ENCODE results near the gene NOVA1. TPM values are rescaled to one million over a fixed set of nuclear protein-coding genes. Genes with fewer than 3 reads are reported as not detected.

NOVA1 gene
- total and polyA plus RNA-seq, 2 experiments from 2014 or later, result 0.32 to 1.6 TPM

GRCh38 chr14:26554069-26554772 is 43.6 kb downstream of the NOVA1 start:
- no peaks in the 10 kb centered on the region for H3K9me2 ChIP-seq (ENCODE audit: insufficient read depth)
- H3K4me3 ChIP-seq, result no peak overlapping the region
- H3K79me2 ChIP-seq (ENCODE audit: insufficient read depth), result no peaks in the 10 kb centered on the region
- H3K4me2 ChIP-seq (ENCODE audit: unreplicated experiment), result no peak overlapping the region
- H3K36me3 ChIP-seq (ENCODE audit: low read depth), result no peaks in the 10 kb centered on the region
- no peak for TF ChIP-seq EZH2phosphoT487 (IDR thresholded peaks at IDR 0.05; ENCODE audit: insufficient read depth, low read depth)
- TF ChIP-seq EZH2 (IDR thresholded peaks at IDR 0.05; ENCODE audit: insufficient read depth, poor library complexity, severe bottlenecking), result no peak
- WGBS, 2 experiments (ENCODE audit: low coverage in 1 of 2, low lambda C conversion rate in 2 of 2, missing lambda C conversion rate in 2 of 2), result 84% methylated on average over 1 of the region's 1 CpG; no CpG with 5 or more reads in 1 of the 2 experiments
- no peaks in the 10 kb centered on the region for H3K9me3 ChIP-seq (ENCODE audit: low read depth)
- H3K4me1 ChIP-seq (ENCODE audit: insufficient read depth), result no peaks in the 10 kb centered on the region
- no peaks in the 10 kb centered on the region for H3F3A ChIP-seq (ENCODE audit: insufficient read depth)
- no peaks in the 10 kb centered on the region for H4K20me1 ChIP-seq (ENCODE audit: insufficient read depth)
- in situ Hi-C loops (cut with MboI), result no loop called here
- H3K27me3 ChIP-seq (replicated peaks; ENCODE audit: insufficient read depth), result no peaks in the 10 kb centered on the region
- H3K27ac ChIP-seq, result no peak overlapping the region
- H3K9ac ChIP-seq, result no peak overlapping the region
- H2AFZ ChIP-seq, result no peak overlapping the region
- no peak for DNase-seq

- no peak for TF ChIP-seq EZH2 (IDR thresholded peaks at IDR 0.05; ENCODE audit: insufficient read depth, poor library complexity, severe bottlenecking)
- no peak for TF ChIP-seq EZH2phosphoT487 (IDR thresholded peaks at IDR 0.05; ENCODE audit: insufficient read depth, low read depth)
- in situ Hi-C loops (cut with MboI), result no loop called here
- WGBS, 2 experiments (ENCODE audit: low coverage in 1 of 2, low lambda C conversion rate in 2 of 2, missing lambda C conversion rate in 2 of 2), result 95 to 97% methylated on average over 3 of the region's 3 CpGs
- no peak overlapping the region for H3K4me3 ChIP-seq
- no peaks in the 10 kb centered on the region for H4K20me1 ChIP-seq (ENCODE audit: insufficient read depth)
- H3K27me3 ChIP-seq (replicated peaks; ENCODE audit: insufficient read depth), result no peaks in the 10 kb centered on the region
- no peaks in the 10 kb centered on the region for H3K9me2 ChIP-seq (ENCODE audit: insufficient read depth)
- H3K36me3 ChIP-seq (ENCODE audit: low read depth), result no peaks in the 10 kb centered on the region
- H3K27ac ChIP-seq, result no peak overlapping the region
- H3K4me2 ChIP-seq (ENCODE audit: unreplicated experiment), result no peak overlapping the region
- no peaks in the 10 kb centered on the region for H3K79me2 ChIP-seq (ENCODE audit: insufficient read depth)
- H2AFZ ChIP-seq, result no peak overlapping the region
- no peaks in the 10 kb centered on the region for H3K4me1 ChIP-seq (ENCODE audit: insufficient read depth)
- no peaks in the 10 kb centered on the region for H3K9me3 ChIP-seq (ENCODE audit: low read depth)
- H3F3A ChIP-seq (ENCODE audit: insufficient read depth), result no peaks in the 10 kb centered on the region
- no peak for DNase-seq
- H3K9ac ChIP-seq, result no peak overlapping the region
Observed at GRCh38 chr14:26549571-26549970, 48.3 kb downstream of the NOVA1 start.

- Histone ChIP-seq H3K9ac (no peak overlapping the region), H3K27ac (no peak overlapping the region), H3F3A (ENCODE audit: insufficient read depth) (no peaks in the 10 kb centered on the region), H3K36me3 (ENCODE audit: low read depth) (no peaks in the 10 kb centered on the region), H3K4me3 (no peak overlapping the region), H4K20me1 (ENCODE audit: insufficient read depth) (no peaks in the 10 kb centered on the region), H3K4me2 (ENCODE audit: unreplicated experiment) (no peak overlapping the region), H3K9me3 (ENCODE audit: low read depth) (no peaks in the 10 kb centered on the region), H3K79me2 (ENCODE audit: insufficient read depth) (no peaks in the 10 kb centered on the region), H3K4me1 (ENCODE audit: insufficient read depth) (no peaks in the 10 kb centered on the region), H3K27me3 (replicated peaks; ENCODE audit: insufficient read depth) (no peaks in the 10 kb centered on the region), H2AFZ (no peak overlapping the region), H3K9me2 (ENCODE audit: insufficient read depth) (no peaks in the 10 kb centered on the region)
- DNase-seq, result no peak
- TF ChIP-seq EZH2 (IDR thresholded peaks at IDR 0.05; ENCODE audit: insufficient read depth, poor library complexity, severe bottlenecking), result no peak
- in situ Hi-C loops (cut with MboI), result no loop called here
Observed at GRCh38 chr14:26548406-26548805, 49.4 kb downstream of the NOVA1 start.

GRCh38 chr14:26538176-26538575 is 59.7 kb downstream of the NOVA1 start:
- no peak for DNase-seq
- H3K4me3 ChIP-seq, result no peak overlapping the region
- no peaks in the 10 kb centered on the region for H3K36me3 ChIP-seq (ENCODE audit: low read depth)
- 92 to 93% methylated on average over 1 of the region's 1 CpG for WGBS, 2 experiments (ENCODE audit: low coverage in 1 of 2, low lambda C conversion rate in 2 of 2, missing lambda C conversion rate in 2 of 2)
- H3K9me2 ChIP-seq (ENCODE audit: insufficient read depth), result no peaks in the 10 kb centered on the region
- no peaks in the 10 kb centered on the region for H4K20me1 ChIP-seq (ENCODE audit: insufficient read depth)
- H3F3A ChIP-seq (ENCODE audit: insufficient read depth), result no peaks in the 10 kb centered on the region
- H3K9me3 ChIP-seq (ENCODE audit: low read depth), result no peaks in the 10 kb centered on the region
- in situ Hi-C loops (cut with MboI), result no loop called here
- no peak overlapping the region for H2AFZ ChIP-seq
- no peak overlapping the region for H3K4me2 ChIP-seq (ENCODE audit: unreplicated experiment)
- TF ChIP-seq EZH2phosphoT487 (IDR thresholded peaks at IDR 0.05; ENCODE audit: insufficient read depth, low read depth) (no peak), EZH2 (IDR thresholded peaks at IDR 0.05; ENCODE audit: insufficient read depth, poor library complexity, severe bottlenecking) (no peak)
- H3K79me2 ChIP-seq (ENCODE audit: insufficient read depth), result no peaks in the 10 kb centered on the region
- H3K27me3 ChIP-seq (replicated peaks; ENCODE audit: insufficient read depth), result no peaks in the 10 kb centered on the region
- H3K4me1 ChIP-seq (ENCODE audit: insufficient read depth), result no peaks in the 10 kb centered on the region
- no peak overlapping the region for H3K27ac ChIP-seq
- H3K9ac ChIP-seq, result no peak overlapping the region
